GM21737 (cell line): Measurements from ENCODE around the gene TOP1.
A peak's percentile ranks its signal among the peaks of the same experiment; 100 is the strongest.
"Not testable (repeated sequence)": the region's sequence is repeated elsewhere in the genome, so short reads cannot be mapped to it uniquely, and the experiment has no call there.

ENCODE experiments used
- ATAC-seq: cut with Tn5 transposase; IDR thresholded peaks from one replicate; pipeline ENCODE4 v1.9.1; 2021; ENCODE audit warnings: mild to moderate bottlenecking, moderate library complexity; ENCODE audit not compliant: unreplicated experiment

The TOP1 gene

DNA sequence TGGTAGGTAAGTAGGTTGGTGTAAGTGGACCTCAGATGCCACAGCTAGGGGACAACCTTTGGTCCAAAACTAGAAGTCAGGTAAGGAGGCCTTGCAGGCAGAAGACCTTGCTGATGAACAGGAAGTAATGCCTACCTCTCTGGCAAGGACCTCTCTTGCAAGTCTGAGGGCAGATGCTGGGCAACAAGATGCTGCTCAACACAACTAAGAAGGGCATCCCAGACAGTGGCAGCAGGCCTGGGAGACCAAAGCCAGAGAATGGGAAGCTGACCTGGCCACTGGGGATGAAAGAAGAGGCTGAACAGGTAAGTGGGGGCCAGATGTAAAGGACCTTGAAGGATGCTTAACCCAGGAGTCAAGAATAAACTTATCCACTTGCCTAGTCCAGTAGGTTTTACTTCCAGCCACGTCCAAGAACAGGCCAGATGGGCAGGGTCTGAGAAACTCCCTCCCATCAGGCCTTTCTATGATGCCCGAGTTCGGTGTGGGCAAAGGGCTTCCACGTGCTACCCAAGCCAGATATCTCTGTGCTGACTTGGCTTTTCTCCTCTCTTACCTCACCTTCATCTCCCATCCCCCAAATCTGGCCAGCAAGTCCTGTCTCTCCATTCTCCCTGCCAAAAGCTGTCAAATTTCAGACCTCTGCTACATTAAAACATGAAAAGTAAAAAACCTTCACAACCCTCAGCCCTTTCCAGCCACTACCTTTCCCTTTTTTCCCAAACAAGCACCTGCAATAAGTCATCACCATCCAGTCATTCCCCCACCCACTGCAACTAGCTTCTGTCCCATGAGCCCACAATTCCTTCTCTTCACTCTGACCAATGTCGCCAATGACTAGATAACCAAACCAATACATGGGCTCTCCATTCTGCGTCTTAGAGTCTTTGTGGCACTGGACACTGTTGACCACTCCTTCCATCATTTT is 97.2 kb downstream of the TOP1 start:
- ATAC-seq = no peak

DNA sequence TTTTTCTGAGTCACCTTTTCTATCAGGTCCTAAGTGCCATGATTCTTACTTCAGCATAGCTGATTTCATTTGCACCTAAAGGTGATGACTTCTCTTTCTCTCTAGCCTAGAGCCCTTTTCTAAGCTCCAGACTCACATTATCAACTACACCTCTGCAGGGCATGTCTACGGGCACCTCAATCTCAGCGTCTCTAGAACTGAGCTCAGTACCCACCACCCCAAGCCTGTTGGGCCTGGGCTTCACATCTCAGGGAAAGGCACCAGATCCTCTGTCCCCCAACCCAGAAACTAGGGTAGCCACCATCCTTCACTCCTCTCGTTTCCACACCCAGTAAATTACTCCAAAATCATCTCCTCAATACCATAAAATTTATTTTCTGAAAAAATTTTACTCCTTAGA is 98.1 kb downstream of the TOP1 start:
- no peak for ATAC-seq

- ATAC-seq = not testable (repeated sequence)
Observed at GRCh38 chr20:41128317-41128716, 99.7 kb downstream of the TOP1 start.

DNA sequence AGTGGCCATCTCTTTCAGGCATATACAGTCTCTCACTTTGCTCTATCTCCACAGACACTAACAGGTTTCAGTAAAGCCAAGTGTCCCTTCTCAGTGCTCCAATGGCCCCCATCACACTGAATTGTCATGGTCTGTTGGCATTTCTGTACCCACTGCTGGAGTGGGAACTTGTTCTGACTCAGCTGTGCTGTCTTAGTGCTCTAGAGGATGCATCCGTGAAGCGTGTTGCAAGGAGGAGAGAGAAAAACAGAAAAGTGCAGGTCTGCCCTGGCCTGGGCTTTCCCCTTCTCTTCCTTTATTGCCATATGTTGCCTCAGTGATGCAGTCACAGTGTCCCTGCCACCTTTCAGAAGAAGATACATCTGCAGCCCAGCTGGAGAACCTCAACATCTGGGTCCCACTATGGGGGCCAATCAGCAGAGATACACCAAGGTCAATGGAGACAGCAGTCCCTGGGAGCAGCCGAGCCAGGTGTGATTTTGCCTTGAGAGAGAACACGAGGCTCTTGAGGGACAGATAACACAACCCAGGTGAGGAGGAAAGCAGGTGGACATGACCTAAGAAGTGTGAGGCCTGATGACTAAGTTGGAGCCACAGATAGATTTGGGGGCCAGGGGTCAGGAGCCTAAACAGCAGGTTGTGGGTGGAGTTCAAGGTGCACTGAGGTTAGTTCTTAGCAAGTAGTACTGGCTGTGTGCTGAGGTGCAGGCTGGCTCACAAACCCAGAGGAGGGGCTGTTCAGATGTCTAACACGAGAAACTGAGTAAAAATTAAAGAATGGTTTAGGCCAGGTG is 103.2 kb downstream of the TOP1 start:
- ATAC-seq = no peak

DNA sequence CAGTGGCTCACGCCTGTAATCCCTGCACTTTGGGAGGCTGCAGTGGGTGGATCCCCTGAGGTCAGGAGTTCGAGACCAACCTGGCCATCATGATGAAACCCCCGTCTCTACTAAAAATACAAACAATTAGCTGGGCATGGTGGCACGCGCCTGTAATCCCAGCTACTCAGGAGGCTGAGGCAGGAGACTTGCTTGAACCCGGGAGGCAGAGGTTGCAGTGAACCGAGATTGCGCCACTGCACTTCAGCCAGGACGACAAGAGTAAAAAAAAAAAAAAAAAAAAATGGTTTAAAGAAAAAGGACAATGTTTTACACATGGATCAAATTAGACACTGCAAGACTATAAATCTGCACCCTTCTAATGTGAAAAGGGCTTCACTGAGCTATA is 103.8 kb downstream of the TOP1 start:
- not testable (repeated sequence) for ATAC-seq

DNA sequence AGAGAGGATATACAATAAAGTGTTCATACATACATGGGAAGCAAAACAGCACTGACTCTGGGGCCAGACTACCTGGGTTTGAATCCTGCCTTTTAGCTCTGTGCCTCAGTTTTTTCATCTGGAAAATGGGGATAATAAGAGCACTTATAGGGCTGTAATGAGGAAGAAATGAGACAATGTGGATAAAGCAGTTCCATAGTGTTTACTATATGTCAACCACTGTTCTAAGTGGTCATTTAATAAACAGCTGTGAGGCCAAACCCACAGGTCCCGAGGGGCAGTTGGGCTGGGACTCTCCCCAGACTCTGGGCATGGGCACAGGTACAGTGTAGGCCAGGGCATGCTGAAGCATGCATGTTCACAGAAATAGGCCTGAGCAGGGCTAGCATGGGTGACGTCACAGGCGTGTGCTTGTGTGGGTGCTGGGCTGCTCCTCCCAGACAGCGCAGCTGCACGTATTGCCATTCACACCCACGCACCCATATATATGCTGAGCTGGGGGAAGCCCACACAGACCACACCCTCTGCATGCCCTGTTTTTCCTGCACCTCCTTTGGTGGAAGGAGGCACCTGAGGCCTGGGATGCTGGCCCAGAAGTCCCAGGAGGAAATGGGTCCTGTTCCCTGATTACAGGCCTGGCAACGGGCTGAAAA is 105.2 kb downstream of the TOP1 start:
- no peak for ATAC-seq

GRCh38 chr20:41134362-41135186 is 106.0 kb downstream of the TOP1 start:
- no peak for ATAC-seq

GRCh38 chr20:41135187-41135887 is 106.7 kb downstream of the TOP1 start:
- ATAC-seq = no peak

DNA sequence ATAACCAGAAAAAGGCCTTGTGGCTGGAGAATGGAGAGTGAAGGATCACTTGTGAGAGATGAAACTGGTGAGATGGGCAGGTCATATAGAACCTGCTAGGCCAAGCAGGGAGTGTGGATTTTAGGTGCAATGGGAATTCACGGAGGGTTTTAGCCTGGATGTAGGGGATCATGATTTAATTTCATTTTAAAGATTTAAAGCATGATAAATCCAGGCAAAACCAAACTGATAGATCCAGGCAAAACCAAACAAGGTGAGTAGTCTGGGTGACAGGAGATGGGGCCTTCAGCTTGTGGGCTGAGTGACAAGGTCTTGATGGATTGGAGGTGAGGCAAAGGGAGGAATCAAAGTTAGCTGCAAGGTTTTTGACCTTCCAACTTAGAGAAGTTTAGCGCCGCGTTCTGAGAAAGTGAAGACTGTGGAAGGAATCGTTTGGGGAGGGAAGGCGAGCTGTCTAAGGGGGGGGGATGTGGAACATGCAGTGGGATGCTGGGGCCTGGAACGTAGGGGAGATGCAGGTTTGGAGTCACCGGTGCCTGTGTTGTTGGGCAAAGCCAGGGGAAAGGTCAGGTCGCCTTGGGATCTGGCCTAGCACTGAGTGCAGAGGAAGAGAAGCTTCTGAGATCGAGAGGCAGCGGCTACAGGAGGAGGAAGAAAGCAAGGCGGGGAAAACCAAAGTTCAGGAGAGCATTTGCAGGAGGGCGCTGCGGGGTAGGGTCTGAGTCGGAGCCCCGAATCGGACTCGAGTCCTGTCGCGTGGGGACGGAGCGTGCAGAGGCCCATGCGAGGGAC is 107.5 kb downstream of the TOP1 start:
- ATAC-seq = no peak

- peak; percentile 58 for ATAC-seq
Observed at GRCh38 chr20:41136680-41137613, 108.3 kb downstream of the TOP1 start, which contains the start of gene PLCG1. PLCG1 (plus strand) TSS chr20:41137543; CDS start chr20:41137642, 99 bp downstream.

DNA sequence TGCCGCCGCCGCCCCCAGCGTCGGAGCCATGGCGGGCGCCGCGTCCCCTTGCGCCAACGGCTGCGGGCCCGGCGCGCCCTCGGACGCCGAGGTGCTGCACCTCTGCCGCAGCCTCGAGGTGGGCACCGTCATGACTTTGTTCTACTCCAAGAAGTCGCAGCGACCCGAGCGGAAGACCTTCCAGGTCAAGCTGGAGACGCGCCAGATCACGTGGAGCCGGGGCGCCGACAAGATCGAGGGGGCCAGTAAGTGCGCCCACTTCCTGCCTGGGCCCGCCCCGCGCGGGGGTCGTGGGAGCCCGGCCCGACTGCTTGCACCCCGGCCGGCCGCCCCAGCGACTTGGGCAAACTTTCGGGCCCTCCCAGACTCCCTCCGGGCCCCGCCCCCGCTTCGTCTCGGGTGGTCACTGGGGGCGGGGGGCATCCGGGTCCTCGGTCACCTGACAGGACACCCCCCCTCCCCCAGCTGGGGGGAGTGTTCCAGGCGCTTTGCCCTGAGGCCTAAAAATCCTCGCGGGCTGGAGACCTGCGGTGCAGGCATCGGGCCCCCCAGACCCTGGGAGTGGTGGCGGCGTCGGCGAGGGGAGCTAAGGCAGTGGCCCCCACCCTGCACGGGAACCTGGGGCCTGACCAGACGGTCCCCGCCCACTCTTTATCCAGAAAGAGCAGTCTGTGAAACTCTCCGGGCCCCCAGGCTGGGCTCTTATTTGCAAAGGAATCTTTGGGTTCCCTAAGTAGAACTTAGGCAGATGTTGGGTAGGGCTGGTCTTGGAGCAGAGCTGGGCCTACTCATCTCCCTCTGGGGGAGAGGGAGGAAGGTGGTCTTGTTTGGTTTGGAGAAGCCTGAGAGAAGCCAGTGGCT is 109.2 kb downstream of the TOP1 start:
- peak; percentile 16 for ATAC-seq

DNA sequence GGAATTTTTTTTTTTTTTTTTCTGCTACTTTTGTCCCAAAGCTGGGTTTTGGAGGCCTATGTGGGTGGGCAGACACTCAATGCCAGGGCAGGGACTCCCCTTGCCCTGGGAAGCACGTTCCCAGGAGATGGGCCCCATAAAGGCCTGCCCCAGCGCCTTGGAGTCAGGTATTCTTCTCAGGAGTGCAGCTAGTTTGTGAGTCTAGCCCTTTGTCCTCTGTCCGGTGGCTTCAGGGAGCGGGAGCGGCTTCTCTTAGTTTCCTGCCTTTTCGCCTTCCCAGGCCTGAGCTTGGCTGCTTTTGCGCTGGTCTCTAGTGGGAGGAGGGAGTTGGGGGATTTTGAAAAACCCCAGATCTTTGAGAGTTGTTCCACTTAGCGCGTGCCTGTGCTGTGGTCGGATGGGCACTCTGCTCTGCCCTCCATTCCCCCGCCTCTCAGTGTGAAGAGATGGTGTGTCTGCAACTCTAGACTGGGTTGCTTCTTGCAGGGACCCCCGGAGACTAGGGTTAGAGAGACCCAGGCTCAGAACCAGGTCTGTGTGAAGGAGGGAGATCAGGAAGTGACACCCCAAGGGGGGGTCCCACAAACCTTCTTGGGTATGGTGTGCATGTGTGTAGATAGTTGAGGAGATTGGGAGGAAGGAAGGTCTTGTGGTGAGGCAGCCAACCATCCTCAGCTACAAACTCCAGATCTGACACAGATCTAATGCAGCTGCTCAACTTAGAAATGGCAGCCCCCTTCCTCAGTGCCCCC is 110.0 kb downstream of the TOP1 start:
- no peak for ATAC-seq

- no peak for ATAC-seq
Observed at GRCh38 chr20:41139227-41140093, 110.8 kb downstream of the TOP1 start.

DNA sequence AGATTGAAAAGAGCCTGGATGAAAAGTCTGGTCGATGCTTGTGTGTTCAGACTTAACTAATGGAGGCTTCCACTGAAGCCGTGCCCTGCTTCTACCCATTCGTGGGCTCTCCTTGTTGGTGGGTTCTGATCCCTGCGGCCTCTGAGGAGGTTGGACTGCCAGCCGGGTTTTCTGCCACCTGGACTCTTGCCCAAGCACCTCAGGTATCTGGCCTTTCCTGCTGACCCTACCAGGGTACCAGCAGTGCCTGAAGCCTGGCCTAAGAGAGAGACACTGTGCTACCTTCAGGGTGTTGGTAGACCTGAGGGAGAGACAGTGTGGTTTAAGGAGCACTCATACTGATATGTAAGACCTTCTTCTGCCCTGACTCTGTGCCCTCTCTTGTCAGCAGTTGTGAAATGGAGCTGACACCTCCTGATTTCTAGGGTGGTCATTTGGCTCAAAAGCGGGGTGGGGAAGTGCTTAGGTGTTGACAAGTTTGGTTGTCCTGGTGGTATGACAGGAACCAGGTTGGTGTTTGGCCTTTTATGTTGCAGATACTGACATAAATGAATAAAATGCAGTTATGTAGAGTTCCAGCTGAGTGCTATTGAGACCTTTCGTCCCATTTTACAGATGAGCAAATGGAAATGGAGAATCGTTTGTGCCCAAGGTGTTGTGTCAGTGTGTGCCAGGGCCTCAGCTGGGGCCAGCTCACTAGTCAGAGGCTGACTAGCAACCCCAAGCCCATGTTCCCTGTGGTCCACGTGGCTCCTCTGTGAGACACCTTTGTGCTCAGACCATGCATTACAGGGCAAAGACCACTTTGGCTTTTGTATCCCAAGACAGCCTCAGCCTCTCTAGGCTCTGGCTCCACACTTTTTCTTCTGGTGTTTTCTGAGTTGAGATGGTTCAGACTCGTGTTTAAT is 111.9 kb downstream of the TOP1 start:
- no peak for ATAC-seq
